Endothelial cell of umbilical vein (primary cell): ENCODE results near the gene SIRT2. TPM values are rescaled to one million over a fixed set of nuclear protein-coding genes. Genes with fewer than 3 reads are reported as not detected.

ENCODE experiments used
- BruUV-seq: library from RNA; stranded (reverse); fragments of 400-500 nt; replicated peaks from 2 replicates; lab custom pipeline; 2021; lab: Mats Ljungman, UMichigan
- CTCF ChIA-PET: fragments of 300-600, 350-600 bp; sonication (Branson Sonifier 250); formaldehyde crosslinking; loops from one replicate; lab custom pipeline; 2021; ENCODE audit warnings: antibody characterized with exemption, inconsistent platforms; lab: Charles Lee
- POLR2A ChIA-PET: fragments of 300-600, 350-600 bp; sonication (Branson Sonifier 250); formaldehyde crosslinking; loops from one replicate; lab custom pipeline; 2021; ENCODE audit warnings: antibody characterized with exemption, inconsistent platforms; lab: Charles Lee
- DNase-seq: peaks from one replicate; pipeline ENCODE4 v3.0.0-alpha.2; 2011; ENCODE audit warnings: low read depth, low spot score
- FAIRE-seq: peaks from 2 replicates; lab custom pipeline; 2011; peaks lifted over from hg19 to GRCh38; lab: Jason Lieb, UNC
- H2AFZ ChIP-seq: 2 replicates; pipeline ENCODE4 v1.6.0; 2012; ENCODE audit warnings: low read depth, low read length, control low read depth, inconsistent platforms
- H3K27ac ChIP-seq: 2 replicates; pipeline ENCODE4 v1.5.1; 2011; ENCODE audit warnings: low read depth, mild to moderate bottlenecking, control low read depth, low read length, moderate library complexity; ENCODE audit not compliant: insufficient read depth
- H3K27me3 ChIP-seq, 2 experiments: 2 replicates each; pipeline versions ENCODE4 v1.6.0 to v1.6.1; 2011; ENCODE audit warnings: low read length in 2 of 2, mixed read lengths in 1 of 2; ENCODE audit not compliant: control insufficient read depth in 2 of 2, insufficient read depth in 2 of 2
- H3K36me3 ChIP-seq, 2 experiments: 2 replicates in 1 of 2; 3 replicates in 1 of 2; pipeline ENCODE4 v1.5.1; 2011; ENCODE audit warnings: low read length in 2 of 2, mild to moderate bottlenecking in 1 of 2, moderate library complexity in 1 of 2; ENCODE audit not compliant: control insufficient read depth in 2 of 2, insufficient read depth in 2 of 2; ENCODE audit errors: extremely low read depth in 1 of 2
- H3K4me1 ChIP-seq: 3 replicates; pipeline ENCODE4 v1.5.1; 2011; ENCODE audit warnings: mild to moderate bottlenecking, low read length; ENCODE audit not compliant: control insufficient read depth, insufficient read depth; ENCODE audit errors: extremely low read depth
- H3K4me2 ChIP-seq: 2 replicates; pipeline ENCODE4 v1.6.1; 2011; ENCODE audit warnings: low read length, control low read depth, mixed read lengths; ENCODE audit not compliant: insufficient read depth
- H3K4me3 ChIP-seq, 3 experiments: fragments of 200-600 bp in 1 of 3; sonication (generic), shearing (Covaris generic) in 1 of 3; replicated peaks in 1 of 3; 2 replicates each; pipeline ENCODE4 v1.5.1; 2011 to 2016; ENCODE audit warnings: control low read depth in 3 of 3, low read length in 3 of 3, mild to moderate bottlenecking in 2 of 3, inconsistent platforms in 1 of 3, low read depth in 1 of 3, moderate library complexity in 1 of 3; ENCODE audit not compliant: insufficient read depth in 1 of 3
- H3K79me2 ChIP-seq: 2 replicates; pipeline ENCODE4 v1.6.0; 2012; ENCODE audit warnings: low read length, inconsistent platforms; ENCODE audit not compliant: control insufficient read depth, insufficient read depth
- H3K9ac ChIP-seq: replicated peaks from 2 replicates; pipeline ENCODE3; 2011; ENCODE audit warnings: low read length, control low read depth; ENCODE audit not compliant: insufficient read depth; ENCODE audit errors: extremely low read depth
- H3K9me1 ChIP-seq: replicated peaks from 3 replicates; pipeline ENCODE4 v1.6.0; 2011; ENCODE audit warnings: mild to moderate bottlenecking, low read length; ENCODE audit not compliant: control insufficient read depth, insufficient read depth; ENCODE audit errors: extremely low read depth
- H3K9me3 ChIP-seq: replicated peaks from 2 replicates; pipeline ENCODE4 v1.5.1; 2012; ENCODE audit warnings: low read length, inconsistent platforms; ENCODE audit not compliant: control insufficient read depth, insufficient read depth
- H4K20me1 ChIP-seq: replicated peaks from 2 replicates; pipeline ENCODE3; 2011; ENCODE audit warnings: mild to moderate bottlenecking, low read length; ENCODE audit not compliant: control insufficient read depth, insufficient read depth; ENCODE audit errors: extremely low read depth
- GATA2 ChIP-seq: IDR thresholded peaks from 2 replicates; pipeline ENCODE4 v1.7.0; 2011; ENCODE audit warnings: low read depth, mild to moderate bottlenecking, moderate library complexity, mixed read lengths, low read length; ENCODE audit not compliant: insufficient read length, insufficient read depth
- POLR2A ChIP-seq: IDR thresholded peaks from 2 replicates; pipeline ENCODE4 v1.6.1; 2012; ENCODE audit warnings: low read depth, mild to moderate bottlenecking, control low read depth, low read length
- POLR2AphosphoS5 ChIP-seq: IDR thresholded peaks from 2 replicates; pipeline ENCODE4 v1.6.1; 2012; ENCODE audit warnings: low read depth, mild to moderate bottlenecking, control low read depth, low read length, moderate library complexity; ENCODE audit not compliant: insufficient read depth
- dilution Hi-C: fragments of 300-500 bp; cut with MboI; formaldehyde crosslinking; loops from one replicate; pipeline ENCODE4 v1.15.0; 2019; ENCODE audit warnings: low sequenced_read_pairs; ENCODE audit not compliant: extremely low pct_ligation_motif_present
- intact Hi-C: fragments of 100-400 bp; cut with micrococcal nuclease; formaldehyde crosslinking; loops from one replicate; pipeline ENCODE4 v1.10.0; 2022
- polyA plus RNA-seq, 4 experiments: library from polyadenylated mRNA; depleted of rRNA in 3 of 4; stranded (reverse) in 3 of 4; unstranded in 1 of 4; fragments of >200 nt; gene quantifications; 2 replicates each; pipeline versions ENCODE4 v1.2.1 to v1.2.3, GENCODE V29; 2011 to 2012; ENCODE audit warnings: missing spikeins in 1 of 4
- total RNA-seq: library from RNA; stranded (reverse); gene quantifications from 2 replicates; pipeline ENCODE4 v1.2.3, GENCODE V29; 2021
- TF ChIP-seq, protein P1 (sequence below), 2 donors: IDR thresholded peaks; 1 replicate in 1 of 2; 2 replicates in 1 of 2; pipeline ENCODE4 v1.5.1; 2011; ENCODE audit warnings: low read length in 2 of 2, mild to moderate bottlenecking in 2 of 2, moderate library complexity in 2 of 2, control low read depth in 1 of 2, inconsistent platforms in 1 of 2, low read depth in 1 of 2; ENCODE audit not compliant: insufficient read depth in 1 of 2; ENCODE audit errors: extremely low read depth in 1 of 2

SIRT2 gene
- total and polyA plus RNA-seq, 2 donors (not counting 3 experiments of a cell fraction or from before 2014, with no cell fraction given): 47.6 to 72.5 TPM

DNA sequence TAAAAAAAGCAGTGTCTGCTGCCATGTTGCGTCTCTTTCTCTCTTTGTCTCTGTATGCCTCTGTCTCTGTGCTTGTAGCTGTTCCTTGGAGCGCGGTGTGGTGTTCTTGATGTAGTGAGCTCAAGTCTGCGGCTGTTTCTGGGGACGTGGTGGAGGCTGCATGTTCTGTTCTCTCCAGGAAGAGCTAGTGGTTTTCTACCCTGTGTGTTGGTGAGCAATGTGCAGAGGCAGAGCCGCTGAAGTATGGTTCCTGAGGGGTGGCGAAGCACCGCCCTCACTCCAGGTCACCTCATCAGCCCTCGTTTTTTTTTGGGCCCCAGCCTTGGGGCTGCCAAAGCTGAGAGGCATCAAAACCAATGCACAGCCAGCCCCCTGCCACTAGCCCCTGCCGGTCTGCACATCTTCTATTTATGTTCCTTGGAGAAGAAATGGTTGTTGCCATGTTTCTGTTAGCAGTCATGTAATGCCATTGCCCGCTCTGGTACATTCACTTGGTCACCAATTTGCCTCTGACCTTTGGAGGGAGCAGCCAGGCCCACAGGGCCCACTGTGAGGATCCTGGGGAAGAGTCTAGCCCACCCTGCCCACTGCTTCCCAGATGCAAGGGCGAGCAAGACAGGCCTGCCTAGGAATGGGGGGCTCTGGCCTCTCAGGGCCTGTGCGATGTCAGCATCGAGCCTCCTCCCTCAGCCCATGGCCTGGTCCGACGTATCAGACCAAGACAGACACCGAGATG is 56.8 kb downstream of the SIRT2 start:
- DNase-seq: no peak
- intact Hi-C loops: no loop called here
- no peaks in the 10 kb centered on the region for H4K20me1 ChIP-seq

More for the DNA sequence above, 56.8 kb downstream of the SIRT2 start:
- H3K4me2 ChIP-seq: no peak overlapping the region
- FAIRE-seq: no peak
- peaks cover 6% of the 10 kb centered on the region for H3K4me1 ChIP-seq
- no peak overlapping the region for H3K27ac ChIP-seq
- H3K9ac ChIP-seq: no peak overlapping the region
- dilution Hi-C loops: no loop called here
- POLR2A ChIA-PET: interaction anchor here (1.2 kb wide), 1 partner anchor 11 kb away, joined by 4 read pairs; the partner anchor contains the start of gene ECH1
- H3K36me3 ChIP-seq: peaks cover 59 to 86% of the 10 kb centered on the region in 2 experiments
- no peak overlapping the region for H3K4me3 ChIP-seq
- peaks cover 62% of the 10 kb centered on the region for H3K79me2 ChIP-seq
- TF ChIP-seq POLR2A (peak; percentile 34), GATA2 (no peak), POLR2AphosphoS5 (no peak)
- TF ChIP-seq, protein P1, sequence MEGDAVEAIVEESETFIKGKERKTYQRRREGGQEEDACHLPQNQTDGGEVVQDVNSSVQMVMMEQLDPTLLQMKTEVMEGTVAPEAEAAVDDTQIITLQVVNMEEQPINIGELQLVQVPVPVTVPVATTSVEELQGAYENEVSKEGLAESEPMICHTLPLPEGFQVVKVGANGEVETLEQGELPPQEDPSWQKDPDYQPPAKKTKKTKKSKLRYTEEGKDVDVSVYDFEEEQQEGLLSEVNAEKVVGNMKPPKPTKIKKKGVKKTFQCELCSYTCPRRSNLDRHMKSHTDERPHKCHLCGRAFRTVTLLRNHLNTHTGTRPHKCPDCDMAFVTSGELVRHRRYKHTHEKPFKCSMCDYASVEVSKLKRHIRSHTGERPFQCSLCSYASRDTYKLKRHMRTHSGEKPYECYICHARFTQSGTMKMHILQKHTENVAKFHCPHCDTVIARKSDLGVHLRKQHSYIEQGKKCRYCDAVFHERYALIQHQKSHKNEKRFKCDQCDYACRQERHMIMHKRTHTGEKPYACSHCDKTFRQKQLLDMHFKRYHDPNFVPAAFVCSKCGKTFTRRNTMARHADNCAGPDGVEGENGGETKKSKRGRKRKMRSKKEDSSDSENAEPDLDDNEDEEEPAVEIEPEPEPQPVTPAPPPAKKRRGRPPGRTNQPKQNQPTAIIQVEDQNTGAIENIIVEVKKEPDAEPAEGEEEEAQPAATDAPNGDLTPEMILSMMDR (IDR thresholded peaks at IDR 0.05; ENCODE audit: extremely low read depth in 1 of 2, insufficient read depth in 1 of 2, low read depth in 1 of 2, low read length in 2 of 2): no peak
- no TSS peak for BruUV-seq
- H2AFZ ChIP-seq: no peak overlapping the region
- H3K27me3 ChIP-seq: no peaks in the 10 kb centered on the region
- H3K9me3 ChIP-seq: no peaks in the 10 kb centered on the region
- H3K9me1 ChIP-seq: no peaks in the 10 kb centered on the region
- CTCF ChIA-PET: no interaction called here
